Muscle layer of colon (tissue), 2 donors: ENCODE results near the gene NPR3.

Source experiments
- H3K27ac ChIP-seq: one replicate; pipeline ENCODE4 v1.7.0; 2013; ENCODE audit warnings: low read depth, mild to moderate bottlenecking, low read length, moderate library complexity
- H3K27me3 ChIP-seq, 2 donors: one replicate each; pipeline ENCODE4 v1.7.0; 2013; ENCODE audit warnings: low read length in 2 of 2, mild to moderate bottlenecking in 2 of 2; ENCODE audit not compliant: insufficient read depth in 2 of 2, control insufficient read depth in 1 of 2
- H3K36me3 ChIP-seq: one replicate; pipeline ENCODE4 v1.7.0; 2013; ENCODE audit warnings: mild to moderate bottlenecking, low read length; ENCODE audit not compliant: insufficient read depth
- H3K4me1 ChIP-seq: one replicate; pipeline ENCODE4 v1.7.0; 2013; ENCODE audit warnings: mild to moderate bottlenecking, low read length; ENCODE audit not compliant: insufficient read depth
- H3K4me3 ChIP-seq, 2 donors: one replicate each; pipeline ENCODE4 v1.7.0; 2013; ENCODE audit warnings: low read length in 2 of 2, low read depth in 1 of 2, mild to moderate bottlenecking in 1 of 2, moderate library complexity in 1 of 2
- H3K9ac ChIP-seq: one replicate; pipeline ENCODE4 v1.7.0; 2013; ENCODE audit warnings: low read length
- H3K9me3 ChIP-seq: one replicate; pipeline ENCODE4 v1.7.0; 2013; ENCODE audit warnings: mild to moderate bottlenecking, low read length
- donor health status: abdominal sarcoma.
- donor health status: Adenocarcinoma of cecum.

Gene NPR3

DNA sequence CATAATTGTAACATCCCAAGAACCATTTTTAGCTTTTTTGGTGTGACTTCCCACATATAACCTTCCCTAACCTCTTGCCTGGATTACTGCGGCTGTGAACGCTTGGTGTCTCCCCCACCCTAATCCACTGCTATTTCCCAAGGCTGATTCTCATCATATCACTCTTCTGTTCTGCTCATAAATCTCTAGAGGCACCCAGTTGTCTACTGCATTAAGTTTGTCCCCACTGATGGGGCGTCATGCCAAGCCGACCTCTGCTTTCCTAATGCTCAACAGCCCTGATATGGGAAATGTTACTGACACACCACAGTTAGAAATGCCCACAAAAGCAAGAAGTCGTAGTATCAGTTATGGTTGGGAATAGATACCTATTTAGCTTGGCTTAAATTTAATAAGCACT, 24.4 kb downstream of the NPR3 start:
- no peak overlapping the region for H3K27ac ChIP-seq
- peaks cover 14% of the 10 kb centered on the region for H3K36me3 ChIP-seq
- no peak overlapping the region for H3K4me3 ChIP-seq
- H3K4me1 ChIP-seq = peaks cover 13% of the 10 kb centered on the region
- no peaks in the 10 kb centered on the region for H3K27me3 ChIP-seq
- no peak overlapping the region for H3K9ac ChIP-seq
- H3K9me3 ChIP-seq = no peaks in the 10 kb centered on the region

DNA sequence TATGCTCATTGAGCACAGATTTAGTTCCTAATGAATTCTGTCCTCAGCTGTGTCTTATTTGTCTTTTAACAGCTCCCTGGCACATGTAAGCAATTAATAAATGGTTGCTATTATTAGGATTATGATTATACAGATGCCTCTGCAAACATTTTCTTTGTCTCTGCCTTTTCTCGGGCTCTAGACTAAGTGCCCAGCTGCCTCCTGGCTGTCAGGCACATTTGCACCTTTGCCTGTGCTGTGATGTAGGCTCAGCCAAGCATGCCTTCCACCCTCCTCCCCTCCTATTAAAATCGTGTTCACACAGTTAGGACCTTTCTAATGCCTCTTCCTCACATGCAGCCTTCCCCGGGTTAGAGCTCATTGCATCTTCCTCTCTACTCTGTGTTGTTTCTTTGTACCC, 25.7 kb downstream of the NPR3 start:
- Histone ChIP-seq H3K27ac (no peak overlapping the region), H3K9ac (no peak overlapping the region), H3K9me3 (no peaks in the 10 kb centered on the region), H3K27me3 (no peaks in the 10 kb centered on the region), H3K4me1 (peaks cover 13% of the 10 kb centered on the region), H3K4me3 (no peak overlapping the region), H3K36me3 (peaks cover 14% of the 10 kb centered on the region)

DNA sequence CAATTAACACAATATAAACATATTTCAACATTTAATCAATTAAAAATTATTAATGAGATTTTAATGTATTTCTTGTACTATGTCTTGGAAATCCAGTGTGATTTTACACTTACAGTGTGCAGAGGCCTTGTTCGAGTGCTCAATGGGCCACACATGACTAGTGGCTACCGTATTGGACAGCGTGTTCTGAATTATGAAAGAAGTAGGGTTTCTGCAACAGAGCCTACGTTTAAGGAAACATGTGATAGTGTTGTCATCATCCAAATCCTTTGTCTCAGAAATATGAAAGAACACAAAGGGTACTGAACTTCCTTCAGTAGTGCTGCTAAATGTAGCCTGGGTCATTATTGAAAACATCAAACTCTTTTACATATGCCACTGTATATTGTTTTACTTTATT, 29.5 kb downstream of the NPR3 start:
- no peaks in the 10 kb centered on the region for H3K27me3 ChIP-seq
- H3K9me3 ChIP-seq = no peaks in the 10 kb centered on the region
- no peak overlapping the region for H3K9ac ChIP-seq
- H3K27ac ChIP-seq = no peak overlapping the region
- H3K4me1 ChIP-seq = peaks cover 13% of the 10 kb centered on the region
- H3K4me3 ChIP-seq = no peak overlapping the region
- peaks cover 15% of the 10 kb centered on the region for H3K36me3 ChIP-seq

DNA sequence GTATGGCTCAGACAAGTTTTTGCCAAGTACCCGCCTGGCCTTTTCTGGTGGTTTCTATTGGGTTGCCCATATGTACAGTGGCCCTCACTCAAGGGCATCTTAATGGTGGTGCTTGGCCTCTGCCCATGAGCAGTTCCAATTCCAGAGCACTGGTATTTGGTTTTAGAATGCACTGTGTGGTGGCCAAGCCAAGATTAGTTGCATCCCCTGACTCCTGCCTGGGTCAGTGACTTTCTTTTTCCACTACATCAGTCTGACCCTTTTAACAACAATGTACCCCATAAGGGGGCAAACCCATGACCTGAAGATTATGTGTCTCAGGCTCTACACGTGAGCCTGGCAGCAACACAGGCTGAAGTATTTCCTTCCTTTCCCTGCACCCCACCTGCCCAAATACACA, 34.2 kb downstream of the NPR3 start:
- H3K36me3 ChIP-seq = peaks cover 4% of the 10 kb centered on the region
- no peak overlapping the region for H3K27ac ChIP-seq

DNA sequence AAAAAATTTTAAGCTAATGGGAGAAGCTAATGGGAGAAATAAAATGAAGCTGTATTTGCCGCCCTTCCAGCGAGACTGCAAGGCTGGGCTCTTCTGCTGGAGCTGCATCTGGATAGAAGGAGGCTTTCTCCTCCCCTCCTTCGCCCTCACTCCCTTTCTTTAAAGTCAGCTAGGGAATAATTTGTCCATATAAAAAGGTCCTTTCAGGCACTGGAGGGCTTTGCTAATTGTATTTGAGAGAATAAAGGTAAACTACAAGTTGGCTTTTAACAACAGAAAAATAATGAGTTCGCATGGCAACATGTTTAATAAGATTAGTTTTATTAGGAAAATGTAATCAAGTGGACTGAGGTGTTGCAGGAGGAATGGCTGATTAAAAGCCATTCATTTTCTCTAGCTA, 41.3 kb downstream of the NPR3 start:
- Histone ChIP-seq H3K27ac (no peak overlapping the region), H3K4me3 (no peak overlapping the region), H3K36me3 (peaks cover 7% of the 10 kb centered on the region), H3K9ac (no peak overlapping the region), H3K9me3 (no peaks in the 10 kb centered on the region), H3K27me3 (no peaks in the 10 kb centered on the region), H3K4me1 (no peaks in the 10 kb centered on the region)

More for the DNA sequence above, 34.2 kb downstream of the NPR3 start:
- Histone ChIP-seq H3K27me3 (no peaks in the 10 kb centered on the region), H3K9me3 (no peaks in the 10 kb centered on the region), H3K4me1 (no peaks in the 10 kb centered on the region), H3K4me3 (no peak overlapping the region), H3K9ac (no peak overlapping the region)

DNA sequence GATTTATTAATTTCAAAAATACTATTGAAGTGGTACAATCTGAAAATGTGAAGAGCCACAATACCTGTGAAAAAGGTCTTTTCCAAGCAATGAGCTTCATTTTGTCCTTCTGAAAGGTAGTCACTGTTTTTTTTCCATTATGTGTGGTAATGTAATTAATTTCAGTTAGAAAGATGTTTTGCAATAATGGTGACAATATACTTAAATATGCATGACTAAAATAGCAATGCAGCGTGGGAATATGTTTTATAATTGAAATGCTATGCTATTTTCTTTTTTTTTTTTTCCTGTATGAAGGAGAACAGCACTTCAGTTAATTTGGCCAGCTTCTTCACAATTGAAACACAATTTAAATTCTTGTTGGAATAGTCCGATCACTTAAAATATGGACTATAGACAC, 41.9 kb downstream of the NPR3 start:
- Histone ChIP-seq H3K27me3 (no peaks in the 10 kb centered on the region), H3K9me3 (no peaks in the 10 kb centered on the region), H3K4me1 (no peaks in the 10 kb centered on the region), H3K9ac (no peak overlapping the region), H3K27ac (no peak overlapping the region), H3K4me3 (no peak overlapping the region), H3K36me3 (peaks cover 7% of the 10 kb centered on the region)

DNA sequence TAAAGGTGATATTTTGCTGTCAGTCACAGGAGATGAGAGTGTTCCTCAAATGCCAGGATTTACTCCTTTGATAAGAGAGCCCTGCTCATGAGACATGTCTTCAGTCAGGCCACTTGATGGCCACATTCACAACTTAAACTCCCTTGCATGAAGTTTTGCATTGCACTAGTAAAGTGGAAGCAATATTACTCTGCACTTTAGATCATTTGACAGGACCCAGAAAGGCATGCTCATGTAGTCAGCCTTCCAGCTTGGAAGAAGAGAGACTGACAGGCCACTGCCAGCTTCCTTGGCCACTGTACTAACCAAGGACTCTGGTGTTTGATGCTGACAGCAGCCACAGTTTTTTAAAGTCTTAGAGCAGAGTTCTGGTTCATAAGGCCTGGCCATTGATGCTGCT, 42.6 kb downstream of the NPR3 start:
- Histone ChIP-seq H3K36me3 (peaks cover 7% of the 10 kb centered on the region), H3K9me3 (no peaks in the 10 kb centered on the region), H3K27ac (no peak overlapping the region), H3K27me3 (no peaks in the 10 kb centered on the region), H3K4me1 (no peaks in the 10 kb centered on the region), H3K4me3 (no peak overlapping the region), H3K9ac (no peak overlapping the region)

DNA sequence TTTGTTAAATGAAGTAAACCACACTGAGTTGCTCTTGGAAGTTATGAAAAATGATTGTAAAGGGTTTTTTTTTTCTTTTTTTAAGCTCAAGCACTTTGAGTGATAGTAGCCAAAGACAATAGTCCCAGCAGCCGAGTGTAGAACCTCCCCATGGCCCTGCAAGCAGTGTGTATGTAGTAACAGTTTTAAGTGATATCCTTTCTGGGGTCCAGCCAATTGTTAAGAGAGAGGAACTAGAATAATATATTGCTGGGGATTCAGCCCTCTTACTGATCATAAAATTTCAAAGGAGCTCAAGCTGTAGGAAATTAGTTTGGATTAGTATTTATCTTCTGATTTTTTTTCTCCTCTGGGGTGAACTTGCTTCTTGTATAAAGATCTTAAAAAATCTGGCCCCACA, 43.2 kb downstream of the NPR3 start:
- no peak overlapping the region for H3K9ac ChIP-seq
- H3K9me3 ChIP-seq = no peaks in the 10 kb centered on the region
- H3K4me1 ChIP-seq = no peaks in the 10 kb centered on the region
- no peaks in the 10 kb centered on the region for H3K27me3 ChIP-seq
- H3K36me3 ChIP-seq = peaks cover 7% of the 10 kb centered on the region
- H3K27ac ChIP-seq = no peak overlapping the region
- no peak overlapping the region for H3K4me3 ChIP-seq

DNA sequence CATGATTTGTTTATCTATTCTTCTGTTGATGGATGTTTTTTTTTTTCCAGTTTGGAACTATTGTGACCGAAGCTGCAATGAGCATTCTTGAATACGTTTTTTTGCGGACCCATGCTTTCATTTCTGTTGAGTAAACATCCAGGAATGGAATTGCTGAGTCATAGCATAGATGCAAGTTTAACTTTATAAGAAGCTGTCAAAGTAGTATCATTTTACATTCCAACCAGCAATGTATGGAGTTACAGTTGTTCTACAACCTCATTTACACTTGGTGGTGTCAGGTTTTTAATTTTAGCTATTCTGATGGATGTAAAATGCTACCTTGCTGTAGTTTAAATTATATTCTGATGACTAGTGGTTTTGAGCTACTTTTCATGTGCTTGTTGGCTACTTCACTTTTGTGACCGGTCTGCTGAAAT, 49.0 kb downstream of the NPR3 start:
- Histone ChIP-seq H3K27me3 (no peaks in the 10 kb centered on the region), H3K4me1 (no peaks in the 10 kb centered on the region), H3K9ac (no peak overlapping the region), H3K36me3 (peaks cover 5% of the 10 kb centered on the region), H3K9me3 (no peaks in the 10 kb centered on the region), H3K4me3 (no peak overlapping the region), H3K27ac (no peak overlapping the region)

DNA sequence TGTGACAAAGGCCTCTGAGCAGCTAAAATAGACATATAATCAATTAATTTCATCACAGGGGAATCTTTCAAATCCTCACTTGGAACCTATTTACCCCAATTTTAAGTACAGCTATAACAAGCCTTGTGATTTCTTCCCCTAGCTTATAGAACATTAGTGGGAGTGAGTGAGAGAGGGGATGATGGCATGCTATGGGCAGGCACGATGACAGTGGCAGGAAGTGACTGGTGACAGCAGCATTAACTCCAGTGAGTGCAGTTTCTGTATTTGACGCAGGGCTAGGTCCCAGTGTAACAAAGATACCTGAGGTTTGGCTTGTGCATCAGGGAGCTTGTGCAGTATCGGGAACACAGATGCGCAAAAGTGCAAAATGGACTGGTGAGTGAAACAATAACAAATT, 54.1 kb downstream of the NPR3 start:
- H3K27me3 ChIP-seq = no peaks in the 10 kb centered on the region

DNA sequence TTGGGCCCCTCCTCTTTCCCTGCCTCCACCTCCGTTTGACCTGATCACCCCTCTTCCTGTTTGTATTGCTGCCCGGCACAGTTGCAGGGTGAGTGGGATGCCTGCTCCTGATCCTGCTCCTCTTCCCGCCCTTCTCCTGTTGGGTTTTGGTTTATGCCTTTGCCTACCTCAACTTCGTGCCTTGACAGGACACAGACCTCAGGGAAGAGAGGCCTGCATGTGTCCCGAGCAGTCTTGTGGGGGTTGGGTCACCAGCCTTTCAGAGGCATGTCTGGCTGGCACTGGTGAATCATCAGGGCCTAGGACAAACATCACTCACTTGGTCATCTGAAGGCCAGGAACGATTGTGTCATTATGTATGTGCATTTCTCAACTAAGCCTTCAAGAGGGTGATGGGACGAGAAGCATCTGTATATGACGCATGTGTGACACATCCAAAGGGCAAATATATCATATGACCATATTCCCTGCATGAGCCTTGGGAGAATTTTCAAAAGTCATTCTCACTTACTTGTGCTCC, 56.9 kb downstream of the NPR3 start:
- Histone ChIP-seq H3K27me3 (no peaks in the 10 kb centered on the region), H3K4me3 (no peak overlapping the region), H3K9ac (no peak overlapping the region), H3K4me1 (peaks cover 4% of the 10 kb centered on the region), H3K36me3 (no peaks in the 10 kb centered on the region), H3K27ac (no peak overlapping the region), H3K9me3 (no peaks in the 10 kb centered on the region)

More for the DNA sequence above, 54.1 kb downstream of the NPR3 start:
- H3K27ac ChIP-seq = no peak overlapping the region
- no peaks in the 10 kb centered on the region for H3K9me3 ChIP-seq
- H3K4me3 ChIP-seq = no peak overlapping the region
- H3K4me1 ChIP-seq = peaks cover 4% of the 10 kb centered on the region
- H3K36me3 ChIP-seq = no peaks in the 10 kb centered on the region
- H3K9ac ChIP-seq = no peak overlapping the region

DNA sequence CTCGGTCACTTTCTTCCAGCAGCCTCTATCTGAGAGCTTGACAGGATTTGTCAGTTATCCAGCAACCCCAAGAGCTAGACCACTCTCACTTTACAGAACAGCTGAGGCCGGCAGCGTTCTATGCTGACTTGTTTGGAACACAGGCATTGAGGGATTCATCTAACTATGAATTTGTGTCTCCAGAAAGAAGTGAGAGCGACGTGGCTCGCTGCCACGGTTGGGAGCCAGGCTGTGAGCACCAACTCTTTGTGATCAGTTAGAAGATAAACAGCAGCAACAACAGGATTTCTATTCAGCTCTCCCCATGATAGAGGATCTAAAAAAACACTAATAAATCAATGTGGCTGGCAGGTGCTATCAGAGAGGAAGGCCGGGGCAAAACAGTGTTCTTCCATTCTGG, 58.6 kb downstream of the NPR3 start:
- H3K36me3 ChIP-seq = peaks cover 9% of the 10 kb centered on the region
- H3K27me3 ChIP-seq = no peaks in the 10 kb centered on the region
- H3K4me1 ChIP-seq = peaks cover 4% of the 10 kb centered on the region
- no peak overlapping the region for H3K27ac ChIP-seq
- no peak overlapping the region for H3K4me3 ChIP-seq
- no peak overlapping the region for H3K9ac ChIP-seq
- H3K9me3 ChIP-seq = no peaks in the 10 kb centered on the region
